Subcutaneous adipose tissue (tissue), 4 donors: ENCODE measurements around the gene QRICH2. TPM values are rescaled to one million over a fixed set of nuclear protein-coding genes. Genes with fewer than 3 reads are reported as not detected.

Experiments used
- CTCF ChIP-seq: fragments of 450-650 bp; IDR thresholded peaks from one replicate; pipeline ENCODE4 v1.5.1; 2016; ENCODE audit warnings: low read depth, mild to moderate bottlenecking, control low read depth, antibody characterized with exemption, moderate library complexity
- total RNA-seq, 4 donors: library from RNA; depleted of rRNA; stranded (reverse); fragments of >200 nt; gene quantifications; one replicate each; pipeline ENCODE4 v1.1.0, GENCODE V29; 2016

Gene QRICH2
- total RNA-seq, 4 donors from 2014 or later = 0.33 to 2.2 (median 1.4) TPM

GRCh38 chr17:76336756-76337412, 28.8 kb upstream of the QRICH2 start:
- TF ChIP-seq CTCF = no peak

- no peak for TF ChIP-seq CTCF
Measured at GRCh38 chr17:76335716-76336381, 27.8 kb upstream of the QRICH2 start.

- no peak for TF ChIP-seq CTCF
Measured at GRCh38 chr17:76333673-76334505, 25.8 kb upstream of the QRICH2 start.

- TF ChIP-seq CTCF = no peak
Measured at GRCh38 chr17:76331083-76331482, 23.0 kb upstream of the QRICH2 start.

- TF ChIP-seq CTCF = no peak
Measured at GRCh38 chr17:76329664-76330063, 21.6 kb upstream of the QRICH2 start.

- TF ChIP-seq CTCF = no peak
Measured at GRCh38 chr17:76327696-76328095, 19.6 kb upstream of the QRICH2 start.

GRCh38 chr17:76326306-76326705, 18.2 kb upstream of the QRICH2 start:
- TF ChIP-seq CTCF = no peak
